ENCODE data around the gene EDDM3A.
"Not testable (repeated sequence)": the region's sequence is repeated elsewhere in the genome, so short reads cannot be mapped to it uniquely, and the experiment has no call there.

The EDDM3A gene

DNA sequence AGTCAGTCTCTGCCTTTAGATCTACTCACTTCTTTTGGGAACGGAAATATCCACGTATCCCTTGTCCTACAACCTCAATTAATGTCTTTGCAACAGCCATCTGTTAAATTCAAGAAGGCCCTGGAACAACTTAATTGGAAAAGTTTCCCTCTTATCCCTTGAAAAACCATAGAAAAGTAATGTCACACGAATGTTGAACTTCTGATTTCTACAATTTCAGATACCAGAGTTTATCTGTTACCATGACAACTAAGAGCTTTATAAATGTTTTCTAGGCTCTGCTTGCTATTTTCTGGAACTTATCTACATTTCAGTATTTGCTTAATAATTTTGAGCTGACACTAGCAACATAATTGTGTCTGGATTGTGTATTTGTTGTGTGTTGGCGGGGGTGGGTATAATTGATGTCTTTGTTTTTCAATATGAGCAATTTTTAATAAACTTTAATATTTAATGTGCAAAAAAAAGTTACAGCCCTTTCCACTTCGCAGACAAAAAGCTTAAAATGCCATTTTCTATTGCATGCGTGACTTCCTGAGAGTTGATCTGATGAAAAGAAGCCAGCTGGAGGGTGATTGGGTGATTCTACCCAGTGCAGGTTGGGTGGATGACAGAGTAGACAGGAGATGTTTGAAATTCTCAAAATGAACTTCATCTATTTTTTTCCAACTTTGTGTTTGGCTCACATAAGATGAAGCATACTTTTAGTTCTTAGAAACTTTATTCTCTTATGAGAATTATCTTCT lies 11.8 kb upstream of the EDDM3A start:
- no peak for DNase-seq (ENCODE audit: low spot score)

DNA sequence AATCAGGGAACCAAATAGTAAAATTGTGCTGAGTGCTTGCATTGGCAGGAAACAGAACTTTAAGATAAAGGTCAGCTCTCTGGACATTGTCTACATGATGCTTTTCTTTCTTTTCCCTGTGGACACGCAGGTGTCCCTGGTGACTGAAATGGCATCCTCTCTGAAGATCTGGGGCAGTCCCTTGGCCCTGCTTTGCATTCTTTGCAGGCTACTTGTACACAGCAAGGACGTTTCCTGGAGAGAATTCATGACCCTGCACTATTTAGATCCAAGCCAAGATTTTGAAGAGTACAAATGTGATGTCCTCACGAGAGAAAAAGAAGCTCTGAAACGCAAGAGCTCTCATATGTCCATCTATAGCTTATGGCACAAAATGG lies 11.3 kb upstream of the EDDM3A start:
- DNase-seq (ENCODE audit: low spot score): no peak

GRCh38 chr14:20738292-20738691 lies 7.4 kb upstream of the EDDM3A start:
- not testable (repeated sequence) for DNase-seq (ENCODE audit: low spot score)

DNA sequence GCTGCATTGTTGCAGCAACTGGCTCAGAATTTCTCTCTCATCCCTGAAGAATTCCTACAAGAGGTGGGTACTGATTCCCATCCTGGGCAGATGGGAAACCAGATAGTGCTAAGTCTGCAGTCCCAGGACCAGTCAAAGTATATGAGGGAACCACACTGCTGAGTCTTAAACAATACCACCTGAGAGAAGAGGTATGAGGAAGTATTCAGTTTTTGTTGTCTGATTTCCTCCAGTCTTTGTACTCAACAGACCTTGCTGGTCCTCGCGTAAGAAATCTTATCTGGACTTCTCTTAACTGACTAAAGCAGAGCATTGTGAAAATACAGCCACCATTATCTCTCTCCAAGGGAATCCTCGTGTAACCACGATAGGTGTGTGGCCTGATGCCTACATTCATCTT lies 3.6 kb upstream of the EDDM3A start:
- no peak for DNase-seq (ENCODE audit: low spot score)

GRCh38 chr14:20743556-20743955 lies 2.1 kb upstream of the EDDM3A start:
- no peak for DNase-seq (ENCODE audit: low spot score)

DNA sequence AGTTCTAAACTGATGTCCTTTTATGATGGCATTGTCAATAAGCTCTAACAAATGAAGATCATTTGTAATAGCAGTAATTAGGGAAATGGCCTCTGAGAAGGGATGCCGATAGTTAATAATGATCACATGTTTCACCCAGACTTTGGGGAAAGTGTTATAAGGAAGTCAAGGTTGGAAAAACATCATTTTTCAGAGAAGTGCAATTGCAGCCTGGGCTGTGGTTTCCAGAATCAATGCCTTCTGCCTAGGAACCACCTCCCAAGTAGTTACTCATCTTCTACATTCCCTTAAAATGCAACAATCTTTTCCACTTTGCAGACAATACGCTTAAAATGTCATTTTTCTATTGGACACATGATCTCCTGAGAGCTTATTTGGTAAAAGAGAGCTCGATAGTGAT lies 879 bp downstream of the EDDM3A start:
- DNase-seq (ENCODE audit: low spot score): no peak

- no peak for DNase-seq (ENCODE audit: low spot score)
Measured at GRCh38 chr14:20748439-20748838, 2.8 kb downstream of the EDDM3A start.

DNA sequence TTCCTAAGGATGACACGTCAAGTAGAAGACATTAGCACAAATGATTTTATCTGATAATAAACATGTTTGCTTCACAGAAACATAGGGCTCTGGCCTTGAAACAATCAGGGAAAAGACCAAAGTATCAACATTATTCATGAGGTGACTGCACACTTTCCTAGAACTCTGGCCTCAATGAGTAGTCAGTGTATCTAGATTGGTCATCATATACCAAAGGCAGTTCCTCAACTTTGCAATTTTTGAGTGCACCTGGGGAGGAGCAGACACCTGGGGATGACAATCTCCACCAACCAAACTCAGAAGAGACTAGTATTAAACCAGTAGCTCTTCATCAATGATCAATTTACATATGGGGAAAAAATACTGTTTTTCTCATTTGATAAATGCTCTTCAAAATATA lies 4.5 kb downstream of the EDDM3A start:
- no peak for DNase-seq (ENCODE audit: low spot score)

DNA sequence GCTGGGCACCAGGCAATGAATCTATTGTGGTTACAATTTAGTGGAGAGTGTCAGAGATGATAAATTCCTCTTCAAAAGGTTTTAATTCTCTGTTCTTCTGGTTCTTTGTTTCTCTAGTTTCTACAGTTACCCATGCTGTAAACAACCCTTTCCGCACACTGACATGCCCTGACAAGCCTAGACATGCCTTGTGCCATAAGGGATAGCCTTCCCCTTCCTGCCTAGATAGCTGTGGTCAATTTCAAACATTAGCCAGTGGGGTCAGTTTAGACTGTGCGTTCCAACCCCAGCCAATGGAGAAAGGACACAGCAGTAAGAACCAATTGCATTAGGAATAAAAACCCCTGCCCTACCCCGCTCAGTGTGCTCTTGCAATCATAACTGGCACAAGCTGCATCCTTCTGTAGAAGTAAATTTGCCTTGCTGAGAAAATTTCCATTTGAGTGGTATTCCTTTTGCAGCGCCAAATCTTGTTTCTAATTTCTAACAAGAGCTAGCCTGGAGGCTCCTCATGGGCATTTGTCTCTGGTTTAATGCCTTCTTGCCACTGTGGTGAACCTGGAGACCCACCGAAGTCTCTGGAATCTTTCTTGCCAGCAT lies 6.4 kb downstream of the EDDM3A start:
- no peak for DNase-seq (ENCODE audit: low spot score)

- no peak for DNase-seq (ENCODE audit: low spot score)
Measured at GRCh38 chr14:20754308-20754707, 8.6 kb downstream of the EDDM3A start.

DNA sequence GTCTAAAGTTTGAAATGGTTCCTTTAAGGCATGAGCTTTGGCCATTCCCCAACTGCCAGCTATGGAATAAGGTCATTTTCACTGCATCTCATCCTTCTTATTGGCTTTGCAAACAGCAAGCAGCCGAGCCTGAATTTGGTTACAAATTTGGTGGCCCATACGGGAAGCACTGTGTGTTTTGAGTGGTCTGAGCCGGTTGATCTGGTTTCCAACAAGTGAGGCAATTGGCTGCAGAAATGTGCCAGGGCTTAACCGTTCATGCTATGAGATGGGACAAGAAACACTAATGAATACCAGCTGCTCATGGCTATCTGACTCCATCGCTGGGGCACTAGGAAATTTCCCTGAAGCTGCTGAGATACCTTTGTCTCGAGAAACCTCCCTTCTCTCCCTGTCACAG lies 9.3 kb downstream of the EDDM3A start:
- no peak for DNase-seq (ENCODE audit: low spot score)

GRCh38 chr14:20757965-20758364 lies 12.3 kb downstream of the EDDM3A start:
- peak; percentile 27 for DNase-seq (ENCODE audit: low spot score)

DNA sequence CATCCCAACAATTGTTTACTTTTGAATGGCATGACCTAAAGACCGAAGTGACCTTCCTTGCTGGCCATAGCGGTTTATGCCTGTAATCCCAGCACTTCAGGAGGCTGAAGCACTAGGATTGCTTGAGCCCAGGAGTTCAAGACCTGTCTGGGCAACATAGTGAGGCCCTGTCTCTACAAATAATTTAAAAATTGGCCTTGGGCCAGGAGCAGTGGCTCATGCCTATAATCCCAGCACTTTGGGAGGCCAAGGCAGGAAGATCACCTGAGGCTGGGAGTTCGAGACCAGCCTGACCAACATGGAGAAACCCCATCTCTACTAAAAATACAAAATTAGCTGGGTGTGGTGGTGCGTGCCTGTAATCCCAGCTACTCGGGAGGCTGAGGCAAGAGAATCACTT lies 13.8 kb downstream of the EDDM3A start:
- not testable (repeated sequence) for DNase-seq (ENCODE audit: low spot score)

DNA sequence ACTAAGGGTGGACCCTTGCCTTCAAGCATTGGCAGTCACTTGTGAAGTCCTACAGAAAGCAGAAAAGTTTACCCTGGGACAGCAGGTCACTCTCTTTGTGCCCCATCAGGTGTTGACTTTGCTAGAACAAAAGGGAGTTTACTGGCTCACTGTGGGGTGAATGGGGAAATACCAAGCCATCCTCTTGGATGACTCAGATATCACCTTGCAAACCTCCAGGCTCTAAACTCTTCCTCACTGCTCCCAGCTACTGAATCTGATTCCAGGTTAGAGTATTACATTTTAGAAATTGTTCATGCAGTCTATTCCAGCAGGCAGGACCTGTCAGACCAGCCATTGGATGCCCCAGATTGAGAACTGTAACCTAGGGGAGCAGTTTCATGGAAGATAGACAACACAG lies 15.3 kb downstream of the EDDM3A start:
- no peak for DNase-seq (ENCODE audit: low spot score)

- DNase-seq (ENCODE audit: low spot score): no peak
Measured at GRCh38 chr14:20768593-20768892, 22.9 kb downstream of the EDDM3A start.

DNA sequence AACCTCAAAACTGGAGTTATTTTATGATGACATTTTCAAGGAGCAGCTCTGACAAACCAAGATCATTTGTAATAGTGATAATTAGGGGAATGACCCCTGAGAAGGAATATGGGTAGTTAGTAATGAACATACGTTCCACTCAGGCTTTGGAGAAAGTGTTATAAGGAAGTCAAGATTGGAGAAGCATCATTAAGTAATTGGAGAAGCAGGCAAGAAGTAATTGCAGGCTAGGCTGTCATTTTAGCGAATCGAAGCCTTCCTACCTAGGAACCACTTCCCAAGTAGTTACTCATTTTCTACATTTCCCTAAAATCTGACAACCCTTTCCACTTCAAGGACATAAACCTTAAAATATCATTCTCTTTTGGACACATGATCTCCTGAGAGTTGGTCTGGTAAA lies 23.7 kb downstream of the EDDM3A start:
- no peak for DNase-seq (ENCODE audit: low spot score)

DNA sequence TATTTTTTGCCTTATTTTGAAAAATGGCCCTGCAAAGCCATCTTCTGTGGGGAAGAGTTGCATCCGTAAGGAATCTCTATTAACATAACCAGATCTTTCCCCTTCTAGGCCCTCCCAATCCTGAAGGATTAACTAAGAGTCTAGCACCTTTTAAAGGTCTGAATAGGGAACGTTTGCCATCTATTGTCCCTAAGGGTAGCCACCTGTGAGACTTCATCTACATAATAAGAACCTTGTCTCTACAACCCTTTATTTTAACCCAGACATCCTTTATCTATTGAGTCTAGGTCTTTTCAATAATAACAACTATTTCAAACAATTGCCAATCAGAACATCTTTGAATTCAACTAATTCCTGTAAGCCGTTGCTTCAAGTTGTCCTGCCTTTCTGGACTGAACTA lies 27.0 kb downstream of the EDDM3A start:
- no peak for DNase-seq (ENCODE audit: low spot score)

- no peak for DNase-seq (ENCODE audit: low spot score)
Measured at GRCh38 chr14:20774258-20774824, 28.7 kb downstream of the EDDM3A start.

DNA sequence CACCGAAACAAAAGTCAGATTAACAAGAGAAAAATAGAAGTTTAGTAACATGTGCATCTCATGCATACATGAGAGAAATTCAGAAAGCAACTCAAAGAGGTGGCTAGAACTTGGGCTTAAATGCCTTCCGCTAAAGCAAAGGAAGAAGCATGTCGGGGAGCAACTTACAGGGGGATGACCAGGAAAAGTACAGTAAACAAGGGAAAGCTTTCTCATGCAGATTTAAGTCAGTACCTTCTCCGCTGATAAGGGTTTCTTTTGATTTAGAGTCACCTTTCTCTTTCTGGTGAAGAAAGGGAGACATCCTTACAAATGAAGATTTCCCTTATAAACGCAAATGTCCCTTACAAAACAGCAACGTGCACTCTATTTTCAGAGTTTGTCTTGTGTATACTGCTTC lies 29.4 kb downstream of the EDDM3A start:
- DNase-seq (ENCODE audit: low spot score): no peak

GRCh38 chr14:20775901-20776300 lies 30.2 kb downstream of the EDDM3A start:
- DNase-seq (ENCODE audit: low spot score): no peak

DNA sequence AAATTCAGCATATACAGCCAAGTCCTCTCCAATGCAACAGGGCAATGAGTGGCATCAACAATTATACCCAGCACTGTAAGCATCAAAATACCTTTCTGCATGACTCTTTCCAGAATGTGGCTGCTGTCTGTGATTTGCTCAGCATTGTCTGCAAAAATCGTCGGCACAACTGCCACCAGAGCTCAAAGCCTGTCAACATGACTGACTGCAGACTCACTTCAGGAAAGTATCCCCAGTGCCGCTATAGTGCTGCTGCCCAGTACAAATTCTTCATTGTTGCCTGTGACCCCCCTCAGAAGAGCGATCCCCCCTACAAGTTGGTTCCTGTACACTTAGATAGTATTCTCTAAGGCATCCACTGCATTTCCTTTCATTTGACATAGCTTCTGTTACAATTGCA lies 36.1 kb downstream of the EDDM3A start:
- DNase-seq (ENCODE audit: low spot score): no peak

- DNase-seq (ENCODE audit: low spot score): no peak
Measured at GRCh38 chr14:20782280-20782890, 36.7 kb downstream of the EDDM3A start.

- no peak for DNase-seq (ENCODE audit: low spot score)
Measured at GRCh38 chr14:20787025-20787424, 41.3 kb downstream of the EDDM3A start.

Data from putamen (tissue), 1 donor.